C4-2B (cell line): ENCODE data around the gene CACNB4.

Experiments
- ZFX ChIP-seq: fragments of 450-650 bp; IDR thresholded peaks from 2 replicates; pipeline ENCODE4 v1.6.1; 2017
- TF ChIP-seq, protein P1 (sequence below): fragments of 450-650 bp; conservative IDR thresholded peaks from 2 replicates; pipeline ENCODE4 v1.5.1; 2017; ENCODE audit warnings: mild to moderate bottlenecking

DNA sequence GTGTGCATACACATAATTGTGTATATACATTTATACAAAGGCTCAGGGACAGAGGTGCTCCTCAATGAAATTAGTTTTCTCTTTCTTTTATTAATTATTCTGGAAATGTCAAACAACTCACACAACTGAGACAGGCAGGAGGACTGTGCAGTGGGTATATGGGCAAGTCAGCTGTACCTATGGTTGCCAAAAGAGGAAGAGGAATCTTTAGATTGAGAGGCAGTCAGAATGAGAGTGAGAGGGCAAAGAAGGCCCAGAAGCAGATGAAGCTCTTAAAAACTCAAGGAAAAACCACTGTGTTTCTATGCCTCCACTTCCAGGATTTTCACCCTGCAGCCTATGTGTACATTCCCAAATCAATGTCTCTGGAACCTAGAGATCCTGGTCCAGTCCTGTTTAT, 79.1 kb downstream of the CACNB4 start:
- TF ChIP-seq, protein P1, sequence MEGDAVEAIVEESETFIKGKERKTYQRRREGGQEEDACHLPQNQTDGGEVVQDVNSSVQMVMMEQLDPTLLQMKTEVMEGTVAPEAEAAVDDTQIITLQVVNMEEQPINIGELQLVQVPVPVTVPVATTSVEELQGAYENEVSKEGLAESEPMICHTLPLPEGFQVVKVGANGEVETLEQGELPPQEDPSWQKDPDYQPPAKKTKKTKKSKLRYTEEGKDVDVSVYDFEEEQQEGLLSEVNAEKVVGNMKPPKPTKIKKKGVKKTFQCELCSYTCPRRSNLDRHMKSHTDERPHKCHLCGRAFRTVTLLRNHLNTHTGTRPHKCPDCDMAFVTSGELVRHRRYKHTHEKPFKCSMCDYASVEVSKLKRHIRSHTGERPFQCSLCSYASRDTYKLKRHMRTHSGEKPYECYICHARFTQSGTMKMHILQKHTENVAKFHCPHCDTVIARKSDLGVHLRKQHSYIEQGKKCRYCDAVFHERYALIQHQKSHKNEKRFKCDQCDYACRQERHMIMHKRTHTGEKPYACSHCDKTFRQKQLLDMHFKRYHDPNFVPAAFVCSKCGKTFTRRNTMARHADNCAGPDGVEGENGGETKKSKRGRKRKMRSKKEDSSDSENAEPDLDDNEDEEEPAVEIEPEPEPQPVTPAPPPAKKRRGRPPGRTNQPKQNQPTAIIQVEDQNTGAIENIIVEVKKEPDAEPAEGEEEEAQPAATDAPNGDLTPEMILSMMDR, result no peak
- no peak for TF ChIP-seq ZFX
